Measurements from ENCODE around the gene DUOX1. TPM values are rescaled to one million over a fixed set of nuclear protein-coding genes. Genes with fewer than 3 reads are reported as not detected.

DUOX1 gene
- total RNA-seq, 1 donor from 2014 or later: 0.07 TPM

DNA sequence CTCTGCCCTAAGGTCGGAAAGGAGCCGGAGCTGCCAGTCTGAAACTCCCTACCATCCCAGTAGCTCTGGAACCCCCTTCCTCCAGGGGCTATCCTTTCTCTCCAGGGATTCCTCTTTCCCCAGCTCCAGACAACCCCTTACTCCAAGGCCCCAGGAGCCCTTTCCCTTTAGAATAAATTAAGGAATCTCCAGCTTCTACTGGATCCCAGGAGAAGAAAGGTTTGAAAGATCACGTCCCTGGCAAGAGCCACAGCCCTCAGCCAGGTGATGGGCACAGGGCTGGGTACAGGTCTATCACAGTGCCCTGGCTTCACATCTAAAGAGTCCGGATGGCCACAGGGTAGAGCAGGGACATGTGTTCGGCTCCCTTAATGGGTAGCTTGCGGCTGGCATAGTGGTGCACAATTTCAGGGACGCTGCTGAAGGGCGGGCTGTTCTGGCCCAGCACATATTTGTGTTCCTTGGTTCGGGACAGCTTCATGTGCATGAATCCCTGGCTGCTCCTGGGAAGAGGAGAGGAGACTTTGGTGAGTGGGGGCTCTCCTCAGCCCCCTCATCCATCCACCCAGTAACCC is 37.9 kb downstream of the DUOX1 start:
- peak overlapping the region; percentile 95 for H3K4me2 ChIP-seq (ENCODE audit: low read length)
- no peaks in the 10 kb centered on the region for H3K9me3 ChIP-seq (ENCODE audit: insufficient read depth, low read depth, low read length)
- peaks cover 14% of the 10 kb centered on the region for H3K4me1 ChIP-seq (ENCODE audit: insufficient read depth, low read length)
- H3K4me3 ChIP-seq (ENCODE audit: insufficient read depth, low read depth, low read length): peak overlapping the region; percentile 75
- peak overlapping the region; percentile 98 for H3K9ac ChIP-seq (ENCODE audit: low read length)
- Mint-ChIP-seq H3K27ac (ENCODE audit: unreplicated experiment) (no peak overlapping the region), H3K36me3 (ENCODE audit: low read depth, unreplicated experiment) (peaks cover 5% of the 10 kb centered on the region), H3K4me3 (ENCODE audit: unreplicated experiment) (peak overlapping the region; percentile 40), H3K9me3 (ENCODE audit: unreplicated experiment) (no peaks in the 10 kb centered on the region), H3K27me3 (ENCODE audit: low read depth, unreplicated experiment) (no peaks in the 10 kb centered on the region), H3K4me1 (ENCODE audit: low read depth, unreplicated experiment) (peaks cover 8% of the 10 kb centered on the region)
- H4K20me1 ChIP-seq (ENCODE audit: insufficient read depth, low read length): no peaks in the 10 kb centered on the region
- FAIRE-seq (no peak), DNase-seq (ENCODE audit: low read depth) (no peak)
- H3K27ac ChIP-seq (ENCODE audit: low read depth, low read length): no peak overlapping the region
- no peaks in the 10 kb centered on the region for H3K79me2 ChIP-seq (ENCODE audit: insufficient read depth, low read length)
- no peak for TF ChIP-seq EZH2 (IDR thresholded peaks at IDR 0.05; ENCODE audit: insufficient read depth, low read length)
- no peaks in the 10 kb centered on the region for H3K36me3 ChIP-seq (ENCODE audit: insufficient read depth, low read length)
- peak overlapping the region; percentile 48 for H2AFZ ChIP-seq (ENCODE audit: low read depth, low read length)
- H3K27me3 ChIP-seq (ENCODE audit: insufficient read depth, low read length): no peaks in the 10 kb centered on the region

DNA sequence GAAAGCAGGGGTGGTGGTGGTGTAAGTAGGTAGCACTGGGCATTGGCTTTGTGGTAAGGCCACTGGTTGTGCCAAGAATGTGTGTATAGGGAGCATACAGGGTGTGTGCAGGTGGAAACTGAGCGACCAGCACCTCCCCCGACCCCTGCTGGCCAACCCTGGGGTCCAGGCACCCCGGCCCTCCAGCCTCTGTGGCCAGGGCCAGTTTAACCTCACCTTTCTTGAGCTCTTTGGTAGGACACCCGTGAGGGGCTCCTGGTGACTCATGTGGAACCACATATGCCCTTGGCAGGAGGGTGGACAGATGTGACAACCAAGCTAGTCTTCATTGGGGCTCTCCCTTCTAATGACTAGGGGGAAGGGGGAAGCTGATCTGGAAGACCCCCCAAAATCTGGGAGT is 38.5 kb downstream of the DUOX1 start:
- no peaks in the 10 kb centered on the region for H3K27me3 Mint-ChIP-seq (ENCODE audit: low read depth, unreplicated experiment)
- H3K36me3 ChIP-seq (ENCODE audit: insufficient read depth, low read length): no peaks in the 10 kb centered on the region
- H3K4me3 Mint-ChIP-seq (ENCODE audit: unreplicated experiment): no peak overlapping the region
- FAIRE-seq: no peak
- peaks cover 9% of the 10 kb centered on the region for H3K4me1 ChIP-seq (ENCODE audit: insufficient read depth, low read length)
- H3K4me3 ChIP-seq (ENCODE audit: insufficient read depth, low read depth, low read length): no peak overlapping the region
- DNase-seq (ENCODE audit: low read depth): no peak
- no peaks in the 10 kb centered on the region for H3K9me3 Mint-ChIP-seq (ENCODE audit: unreplicated experiment)
- no peaks in the 10 kb centered on the region for H3K79me2 ChIP-seq (ENCODE audit: insufficient read depth, low read length)
- H3K36me3 Mint-ChIP-seq (ENCODE audit: low read depth, unreplicated experiment): peaks cover 7% of the 10 kb centered on the region
- TF ChIP-seq, protein P1, sequence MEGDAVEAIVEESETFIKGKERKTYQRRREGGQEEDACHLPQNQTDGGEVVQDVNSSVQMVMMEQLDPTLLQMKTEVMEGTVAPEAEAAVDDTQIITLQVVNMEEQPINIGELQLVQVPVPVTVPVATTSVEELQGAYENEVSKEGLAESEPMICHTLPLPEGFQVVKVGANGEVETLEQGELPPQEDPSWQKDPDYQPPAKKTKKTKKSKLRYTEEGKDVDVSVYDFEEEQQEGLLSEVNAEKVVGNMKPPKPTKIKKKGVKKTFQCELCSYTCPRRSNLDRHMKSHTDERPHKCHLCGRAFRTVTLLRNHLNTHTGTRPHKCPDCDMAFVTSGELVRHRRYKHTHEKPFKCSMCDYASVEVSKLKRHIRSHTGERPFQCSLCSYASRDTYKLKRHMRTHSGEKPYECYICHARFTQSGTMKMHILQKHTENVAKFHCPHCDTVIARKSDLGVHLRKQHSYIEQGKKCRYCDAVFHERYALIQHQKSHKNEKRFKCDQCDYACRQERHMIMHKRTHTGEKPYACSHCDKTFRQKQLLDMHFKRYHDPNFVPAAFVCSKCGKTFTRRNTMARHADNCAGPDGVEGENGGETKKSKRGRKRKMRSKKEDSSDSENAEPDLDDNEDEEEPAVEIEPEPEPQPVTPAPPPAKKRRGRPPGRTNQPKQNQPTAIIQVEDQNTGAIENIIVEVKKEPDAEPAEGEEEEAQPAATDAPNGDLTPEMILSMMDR (IDR thresholded peaks at IDR 0.05; ENCODE audit: insufficient read depth, low read depth, low read length): no peak
- no peak for TF ChIP-seq EZH2 (IDR thresholded peaks at IDR 0.05; ENCODE audit: insufficient read depth, low read length)
- peak overlapping the region; percentile 38 for H3K27ac Mint-ChIP-seq (ENCODE audit: unreplicated experiment)
- H3K9ac ChIP-seq (ENCODE audit: low read length): no peak overlapping the region
- H3K27me3 ChIP-seq (ENCODE audit: insufficient read depth, low read length): no peaks in the 10 kb centered on the region
- peaks cover 5% of the 10 kb centered on the region for H3K4me1 Mint-ChIP-seq (ENCODE audit: low read depth, unreplicated experiment)
- H3K4me2 ChIP-seq (ENCODE audit: low read length): no peak overlapping the region
- no peaks in the 10 kb centered on the region for H4K20me1 ChIP-seq (ENCODE audit: insufficient read depth, low read length)
- H3K9me3 ChIP-seq (ENCODE audit: insufficient read depth, low read depth, low read length): no peaks in the 10 kb centered on the region
- H2AFZ ChIP-seq (ENCODE audit: low read depth, low read length): no peak overlapping the region
- no peak overlapping the region for H3K27ac ChIP-seq (ENCODE audit: low read depth, low read length)

DNA sequence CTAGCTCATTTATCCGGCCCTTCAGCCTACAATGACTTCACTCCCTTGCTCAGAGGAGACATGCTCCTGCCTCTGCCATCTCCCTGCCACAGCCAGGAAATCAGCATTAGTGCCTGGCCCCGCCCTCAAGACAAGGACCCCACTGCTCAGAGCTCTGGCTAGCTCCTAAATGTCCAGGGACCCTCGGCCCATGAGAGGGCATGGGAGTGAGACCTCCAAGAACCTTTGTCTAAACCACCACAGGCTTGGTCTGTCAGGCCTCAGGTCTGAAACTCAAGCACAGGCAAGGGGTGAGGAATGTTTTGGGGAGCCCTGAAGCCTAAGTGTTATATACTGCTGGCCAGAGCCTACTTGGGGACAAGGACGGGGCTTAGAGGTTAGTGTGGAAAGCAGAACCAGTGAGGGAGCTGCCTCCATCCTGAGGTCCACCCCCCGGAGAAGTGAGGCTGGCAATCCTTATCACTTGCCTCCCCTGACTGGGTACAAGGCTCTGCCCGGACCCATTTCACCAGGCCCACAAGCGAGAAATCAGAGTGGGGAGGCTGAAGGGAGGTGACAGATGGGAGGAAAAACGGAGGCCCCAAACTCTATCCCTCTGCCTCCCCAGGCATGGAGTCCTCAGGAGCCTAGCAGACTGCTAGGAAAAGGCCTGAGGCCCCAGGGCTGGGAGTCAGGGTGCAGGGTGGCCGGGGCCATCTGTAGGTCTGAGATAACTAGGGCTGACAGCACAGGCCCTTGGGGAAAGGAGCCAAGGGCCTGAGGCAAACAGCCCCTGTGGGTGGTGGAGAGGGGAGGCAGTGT is 39.2 kb downstream of the DUOX1 start:
- Histone ChIP-seq H3K27me3 (ENCODE audit: insufficient read depth, low read length) (no peaks in the 10 kb centered on the region), H3K79me2 (ENCODE audit: insufficient read depth, low read length) (no peaks in the 10 kb centered on the region), H2AFZ (ENCODE audit: low read depth, low read length) (no peak overlapping the region), H3K4me2 (ENCODE audit: low read length) (no peak overlapping the region), H3K4me3 (ENCODE audit: insufficient read depth, low read depth, low read length) (no peak overlapping the region), H3K4me1 (ENCODE audit: insufficient read depth, low read length) (peaks cover 5% of the 10 kb centered on the region), H3K27ac (ENCODE audit: low read depth, low read length) (no peak overlapping the region), H3K9ac (ENCODE audit: low read length) (no peak overlapping the region), H3K36me3 (ENCODE audit: insufficient read depth, low read length) (no peaks in the 10 kb centered on the region), H3K9me3 (ENCODE audit: insufficient read depth, low read depth, low read length) (no peaks in the 10 kb centered on the region), H4K20me1 (ENCODE audit: insufficient read depth, low read length) (no peaks in the 10 kb centered on the region)
- DNase-seq (ENCODE audit: low read depth) (no peak), FAIRE-seq (no peak)
- Mint-ChIP-seq H3K4me1 (ENCODE audit: low read depth, unreplicated experiment) (peaks cover 5% of the 10 kb centered on the region), H3K9me3 (ENCODE audit: unreplicated experiment) (no peaks in the 10 kb centered on the region), H3K36me3 (ENCODE audit: low read depth, unreplicated experiment) (peaks cover 7% of the 10 kb centered on the region), H3K27ac (ENCODE audit: unreplicated experiment) (no peak overlapping the region), H3K4me3 (ENCODE audit: unreplicated experiment) (no peak overlapping the region), H3K27me3 (ENCODE audit: low read depth, unreplicated experiment) (no peaks in the 10 kb centered on the region)
- no peak for TF ChIP-seq EZH2 (IDR thresholded peaks at IDR 0.05; ENCODE audit: insufficient read depth, low read length)
- TF ChIP-seq, protein P1 (IDR thresholded peaks at IDR 0.05; ENCODE audit: insufficient read depth, low read depth, low read length): no peak

All from astrocyte (in vitro differentiated cells and primary cell).